Rectal smooth muscle tissue (tissue), 1 donor: ENCODE results near the gene NPY5R.

Experiments used
- H3K27ac ChIP-seq: one replicate; pipeline ENCODE4 v1.7.0; 2013; ENCODE audit warnings: low read depth, low read length, inconsistent platforms
- H3K27me3 ChIP-seq: one replicate; pipeline ENCODE4 v1.7.0; 2013; ENCODE audit warnings: low read length; ENCODE audit not compliant: control insufficient read depth, insufficient read depth
- H3K36me3 ChIP-seq: one replicate; pipeline ENCODE4 v1.7.0; 2013; ENCODE audit warnings: low read length; ENCODE audit not compliant: control insufficient read depth, insufficient read depth
- H3K4me1 ChIP-seq: one replicate; pipeline ENCODE4 v1.7.0; 2013; ENCODE audit warnings: low read length; ENCODE audit not compliant: control insufficient read depth, insufficient read depth
- H3K4me3 ChIP-seq: one replicate; pipeline ENCODE4 v1.7.0; 2013; ENCODE audit warnings: low read length
- H3K9ac ChIP-seq: one replicate; pipeline ENCODE4 v1.7.0; 2013; ENCODE audit warnings: low read length

NPY5R gene

GRCh38 chr4:163393471-163393870, 49.8 kb downstream of the NPY5R start:
- H3K36me3 ChIP-seq = no peaks in the 10 kb centered on the region
- no peak overlapping the region for H3K9ac ChIP-seq
- no peaks in the 10 kb centered on the region for H3K4me1 ChIP-seq
- H3K4me3 ChIP-seq = no peak overlapping the region
- H3K27ac ChIP-seq = no peak overlapping the region
- H3K27me3 ChIP-seq = no peaks in the 10 kb centered on the region

- Histone ChIP-seq H3K27ac (no peak overlapping the region), H3K4me3 (no peak overlapping the region)
Observed at GRCh38 chr4:163395055-163395454, 51.4 kb downstream of the NPY5R start.

GRCh38 chr4:163395758-163396157, 52.1 kb downstream of the NPY5R start:
- no peaks in the 10 kb centered on the region for H3K36me3 ChIP-seq
- H3K27me3 ChIP-seq = no peaks in the 10 kb centered on the region
- no peak overlapping the region for H3K27ac ChIP-seq
- H3K4me3 ChIP-seq = no peak overlapping the region
- no peak overlapping the region for H3K9ac ChIP-seq
- H3K4me1 ChIP-seq = no peaks in the 10 kb centered on the region

More at GRCh38 chr4:163395055-163395454, 51.4 kb downstream of the NPY5R start:
- H3K4me1 ChIP-seq = no peaks in the 10 kb centered on the region
- H3K27me3 ChIP-seq = no peaks in the 10 kb centered on the region
- H3K9ac ChIP-seq = no peak overlapping the region
- H3K36me3 ChIP-seq = no peaks in the 10 kb centered on the region

DNA sequence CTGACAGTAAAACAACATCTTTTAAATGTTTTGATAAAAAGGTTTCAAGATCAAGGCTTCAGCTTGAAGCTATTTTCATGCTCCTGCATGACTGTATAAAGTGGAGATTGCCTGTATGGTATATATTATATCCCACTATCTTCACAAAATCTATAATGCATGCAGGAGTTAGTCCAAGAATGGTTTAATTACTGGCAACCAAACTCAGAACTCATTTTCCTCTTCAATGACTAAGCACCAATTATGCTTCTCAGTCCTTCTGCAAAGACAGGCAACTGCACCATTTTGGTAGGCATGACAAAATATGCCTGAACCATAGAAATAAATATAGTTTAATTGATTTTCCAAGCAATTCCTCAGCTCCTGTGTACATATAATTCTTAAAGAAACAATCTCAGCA, 54.5 kb downstream of the NPY5R start:
- H3K4me1 ChIP-seq = no peaks in the 10 kb centered on the region
- H3K9ac ChIP-seq = no peak overlapping the region
- no peak overlapping the region for H3K27ac ChIP-seq
- H3K27me3 ChIP-seq = no peaks in the 10 kb centered on the region
- no peak overlapping the region for H3K4me3 ChIP-seq
- H3K36me3 ChIP-seq = no peaks in the 10 kb centered on the region

DNA sequence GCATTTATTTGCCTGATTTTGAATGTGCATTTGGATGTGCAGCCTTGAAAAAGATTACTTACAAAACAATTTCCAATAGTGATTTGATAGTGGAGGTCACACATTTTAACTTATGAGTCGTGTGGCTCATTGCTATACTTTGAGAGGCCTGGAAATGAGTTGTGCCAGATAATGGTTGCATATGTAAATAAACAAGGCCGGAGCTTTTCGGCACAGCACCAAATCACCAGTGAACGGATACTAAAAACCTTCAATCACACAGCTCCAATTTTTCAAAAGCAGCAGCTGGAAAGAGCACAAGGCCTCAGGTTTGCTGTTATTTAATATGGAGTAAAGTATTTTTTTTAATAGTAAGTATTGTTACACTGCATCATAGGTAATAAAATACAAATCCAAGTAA, 57.2 kb downstream of the NPY5R start:
- no peaks in the 10 kb centered on the region for H3K4me1 ChIP-seq
- H3K27me3 ChIP-seq = no peaks in the 10 kb centered on the region
- no peaks in the 10 kb centered on the region for H3K36me3 ChIP-seq
- no peak overlapping the region for H3K4me3 ChIP-seq
- no peak overlapping the region for H3K9ac ChIP-seq
- H3K27ac ChIP-seq = no peak overlapping the region
